ENCODE results near the gene NOS2.

Gene NOS2

GRCh38 chr17:27783440-27784350 is 16.6 kb downstream of the NOS2 start:
- H2AFZ ChIP-seq (ENCODE audit: low read depth), result no peak overlapping the region
- H4K20me1 ChIP-seq (ENCODE audit: insufficient read depth), result no peaks in the 10 kb centered on the region
- no peaks in the 10 kb centered on the region for H3K79me2 ChIP-seq (ENCODE audit: insufficient read depth, low read depth)
- no peak for TF ChIP-seq CTCF (conservative IDR thresholded peaks at IDR 0.05; ENCODE audit: low read depth, low read length)
- H3K9ac ChIP-seq, result no peak overlapping the region
- H3K27me3 ChIP-seq (ENCODE audit: insufficient read depth, low read depth), result no peaks in the 10 kb centered on the region
- H3K4me1 ChIP-seq (ENCODE audit: low read depth, poor library complexity, severe bottlenecking), result no peaks in the 10 kb centered on the region
- no peak overlapping the region for H3K4me3 ChIP-seq (IDR thresholded peaks at IDR 0.05; ENCODE audit: insufficient read depth, low read depth, low read length)
- H3K4me2 ChIP-seq, result no peak overlapping the region
- no peaks in the 10 kb centered on the region for H3K36me3 ChIP-seq (ENCODE audit: insufficient read depth)
- H3K27ac ChIP-seq, result no peak overlapping the region

- no peak overlapping the region for H3K9ac ChIP-seq
- no peak for TF ChIP-seq CTCF (conservative IDR thresholded peaks at IDR 0.05; ENCODE audit: low read depth, low read length)
- no peaks in the 10 kb centered on the region for H3K27me3 ChIP-seq (ENCODE audit: insufficient read depth, low read depth)
- no peak overlapping the region for H2AFZ ChIP-seq (ENCODE audit: low read depth)
- H3K4me1 ChIP-seq (ENCODE audit: low read depth, poor library complexity, severe bottlenecking), result no peaks in the 10 kb centered on the region
- H3K36me3 ChIP-seq (ENCODE audit: insufficient read depth), result no peaks in the 10 kb centered on the region
- no peak overlapping the region for H3K4me2 ChIP-seq
- no peak overlapping the region for H3K27ac ChIP-seq
- H3K79me2 ChIP-seq (ENCODE audit: insufficient read depth, low read depth), result no peaks in the 10 kb centered on the region
- no peak overlapping the region for H3K4me3 ChIP-seq (IDR thresholded peaks at IDR 0.05; ENCODE audit: insufficient read depth, low read depth, low read length)
- H4K20me1 ChIP-seq (ENCODE audit: insufficient read depth), result no peaks in the 10 kb centered on the region
These were observed 17.5 kb downstream of the NOS2 start for GRCh38 chr17:27782791-27783206.

GRCh38 chr17:27780828-27781404 is 19.4 kb downstream of the NOS2 start:
- Histone ChIP-seq H3K9ac (no peak overlapping the region), H3K4me2 (no peak overlapping the region), H3K27me3 (ENCODE audit: insufficient read depth, low read depth) (no peaks in the 10 kb centered on the region), H3K4me1 (ENCODE audit: low read depth, poor library complexity, severe bottlenecking) (no peaks in the 10 kb centered on the region), H2AFZ (ENCODE audit: low read depth) (no peak overlapping the region), H3K79me2 (ENCODE audit: insufficient read depth, low read depth) (no peaks in the 10 kb centered on the region), H3K27ac (no peak overlapping the region), H3K4me3 (IDR thresholded peaks at IDR 0.05; ENCODE audit: insufficient read depth, low read depth, low read length) (no peak overlapping the region), H3K36me3 (ENCODE audit: insufficient read depth) (no peaks in the 10 kb centered on the region), H4K20me1 (ENCODE audit: insufficient read depth) (no peaks in the 10 kb centered on the region)
- no peak for TF ChIP-seq CTCF (conservative IDR thresholded peaks at IDR 0.05; ENCODE audit: low read depth, low read length)

GRCh38 chr17:27780092-27780827 is 20.1 kb downstream of the NOS2 start:
- Histone ChIP-seq H3K79me2 (ENCODE audit: insufficient read depth, low read depth) (no peaks in the 10 kb centered on the region), H3K36me3 (ENCODE audit: insufficient read depth) (no peaks in the 10 kb centered on the region), H4K20me1 (ENCODE audit: insufficient read depth) (no peaks in the 10 kb centered on the region), H3K27me3 (ENCODE audit: insufficient read depth, low read depth) (no peaks in the 10 kb centered on the region), H3K4me3 (IDR thresholded peaks at IDR 0.05; ENCODE audit: insufficient read depth, low read depth, low read length) (no peak overlapping the region), H3K27ac (no peak overlapping the region), H2AFZ (ENCODE audit: low read depth) (no peak overlapping the region), H3K4me1 (ENCODE audit: low read depth, poor library complexity, severe bottlenecking) (no peaks in the 10 kb centered on the region), H3K9ac (no peak overlapping the region), H3K4me2 (no peak overlapping the region)
- no peak for TF ChIP-seq CTCF (conservative IDR thresholded peaks at IDR 0.05; ENCODE audit: low read depth, low read length)
